ENCODE measurements around the gene NSMF.

The NSMF gene

GRCh38 chr9:137417161-137418021, 41.7 kb downstream of the NSMF start:
- POLR2A ChIA-PET: interaction anchor here (0.6 kb wide), 1 partner anchor 103 kb away, joined by 4 read pairs; no protein-coding TSS in a partner anchor
- 75% methylated on average over 82 of the region's 99 CpGs for WGBS (ENCODE audit: insufficient coverage)
- no peak for DNase-seq
- peak overlapping the region in 2 of 7 experiments; percentile 19 to 51 for H3K4me3 ChIP-seq (ENCODE audit: control insufficient read depth in 1 of 7, extremely low read depth in 1 of 7, insufficient read depth in 4 of 7, low read depth in 2 of 7, low read length in 6 of 7)
- H3K36me3 ChIP-seq (ENCODE audit: control insufficient read depth in 4 of 4, insufficient read depth in 4 of 4, low read length in 3 of 4): no peaks in the 10 kb centered on the region
- CTCF ChIA-PET: interaction anchor here (1.3 kb wide), 1 partner anchor 12 kb away, joined by 3 read pairs; no protein-coding TSS in a partner anchor
- peaks cover 15 to 34% (median 31%) of the 10 kb centered on the region in 4 experiments for H3K4me1 ChIP-seq (ENCODE audit: control extremely low read depth in 1 of 4, control insufficient read depth in 4 of 4, insufficient read depth in 4 of 4, low read length in 3 of 4)
- H3K9me3 ChIP-seq (ENCODE audit: control extremely low read depth in 1 of 5, control insufficient read depth in 4 of 5, insufficient read depth in 2 of 5, low read depth in 1 of 5, low read length in 4 of 5): no peaks in the 10 kb centered on the region
- H3K27ac ChIP-seq (ENCODE audit: insufficient read depth in 1 of 2, low read depth in 1 of 2, low read length in 2 of 2, poor library complexity in 1 of 2, severe bottlenecking in 2 of 2): no peak overlapping the region
- H3K27me3 ChIP-seq (replicated peaks in 2 of 5; ENCODE audit: control insufficient read depth in 4 of 5, insufficient read depth in 5 of 5, low read length in 4 of 5): no peaks in the 10 kb centered on the region

GRCh38 chr9:137416563-137417151, 42.5 kb downstream of the NSMF start:
- CTCF ChIA-PET: interaction anchor here (1.3 kb wide), 1 partner anchor 13 kb away, joined by 3 read pairs; no protein-coding TSS in a partner anchor
- POLR2A ChIA-PET: no interaction called here
- WGBS (ENCODE audit: insufficient coverage): 91% methylated on average over 34 of the region's 45 CpGs
- Histone ChIP-seq H3K4me3 (ENCODE audit: control insufficient read depth in 1 of 7, extremely low read depth in 1 of 7, insufficient read depth in 4 of 7, low read depth in 2 of 7, low read length in 6 of 7) (peak overlapping the region in 1 of 7 experiments; percentile 51), H3K36me3 (ENCODE audit: control insufficient read depth in 4 of 4, insufficient read depth in 4 of 4, low read length in 3 of 4) (no peaks in the 10 kb centered on the region), H3K27me3 (replicated peaks in 2 of 5; ENCODE audit: control insufficient read depth in 4 of 5, insufficient read depth in 5 of 5, low read length in 4 of 5) (no peaks in the 10 kb centered on the region), H3K27ac (ENCODE audit: insufficient read depth in 1 of 2, low read depth in 1 of 2, low read length in 2 of 2, poor library complexity in 1 of 2, severe bottlenecking in 2 of 2) (no peak overlapping the region), H3K4me1 (ENCODE audit: control extremely low read depth in 1 of 4, control insufficient read depth in 4 of 4, insufficient read depth in 4 of 4, low read length in 3 of 4) (peaks cover 8 to 34% (median 31%) of the 10 kb centered on the region in 4 experiments), H3K9me3 (ENCODE audit: control extremely low read depth in 1 of 5, control insufficient read depth in 4 of 5, insufficient read depth in 2 of 5, low read depth in 1 of 5, low read length in 4 of 5) (no peaks in the 10 kb centered on the region)
- DNase-seq: no peak

- 96% methylated on average over 18 of the region's 23 CpGs for WGBS (ENCODE audit: insufficient coverage)
Observed at GRCh38 chr9:137416006-137416562, 43.0 kb downstream of the NSMF start.

GRCh38 chr9:137415451-137415850, 43.7 kb downstream of the NSMF start:
- peaks cover 3 to 39% (median 37%) of the 10 kb centered on the region in 4 experiments for H3K4me1 ChIP-seq (ENCODE audit: control extremely low read depth in 1 of 4, control insufficient read depth in 4 of 4, insufficient read depth in 4 of 4, low read length in 3 of 4)
- H3K9me3 ChIP-seq (ENCODE audit: control extremely low read depth in 1 of 5, control insufficient read depth in 4 of 5, insufficient read depth in 2 of 5, low read depth in 1 of 5, low read length in 4 of 5): no peaks in the 10 kb centered on the region
- H3K27ac ChIP-seq (ENCODE audit: insufficient read depth in 1 of 2, low read depth in 1 of 2, low read length in 2 of 2, poor library complexity in 1 of 2, severe bottlenecking in 2 of 2): no peak overlapping the region
- ChIA-PET CTCF (interaction anchor here (1.2 to 2.2 kb wide), 3 partner anchors 9 to 129 kb away, joined by 3 to 4 read pairs (median 4); partner anchors contain the start of gene NRARP), POLR2A (no interaction called here)
- 94% methylated on average over 3 of the region's 5 CpGs for WGBS (ENCODE audit: insufficient coverage)
- H3K27me3 ChIP-seq (replicated peaks in 2 of 5; ENCODE audit: control insufficient read depth in 4 of 5, insufficient read depth in 5 of 5, low read length in 4 of 5): no peaks in the 10 kb centered on the region
- no peak overlapping the region for H3K4me3 ChIP-seq (ENCODE audit: control insufficient read depth in 1 of 7, extremely low read depth in 1 of 7, insufficient read depth in 4 of 7, low read depth in 2 of 7, low read length in 6 of 7)
- no peak for DNase-seq
- no peaks in the 10 kb centered on the region for H3K36me3 ChIP-seq (ENCODE audit: control insufficient read depth in 4 of 4, insufficient read depth in 4 of 4, low read length in 3 of 4)

More at GRCh38 chr9:137416006-137416562, 43.0 kb downstream of the NSMF start:
- ChIA-PET CTCF (interaction anchor here (1.2 to 1.3 kb wide), 2 partner anchors 10 to 13 kb away, joined by 3 read pairs; no protein-coding TSS in a partner anchor), POLR2A (no interaction called here)
- H3K4me1 ChIP-seq (ENCODE audit: control extremely low read depth in 1 of 4, control insufficient read depth in 4 of 4, insufficient read depth in 4 of 4, low read length in 3 of 4): peaks cover 3 to 34% (median 31%) of the 10 kb centered on the region in 4 experiments
- no peaks in the 10 kb centered on the region for H3K9me3 ChIP-seq (ENCODE audit: control extremely low read depth in 1 of 5, control insufficient read depth in 4 of 5, insufficient read depth in 2 of 5, low read depth in 1 of 5, low read length in 4 of 5)
- H3K27me3 ChIP-seq (replicated peaks in 2 of 5; ENCODE audit: control insufficient read depth in 4 of 5, insufficient read depth in 5 of 5, low read length in 4 of 5): no peaks in the 10 kb centered on the region
- H3K27ac ChIP-seq (ENCODE audit: insufficient read depth in 1 of 2, low read depth in 1 of 2, low read length in 2 of 2, poor library complexity in 1 of 2, severe bottlenecking in 2 of 2): no peak overlapping the region
- H3K36me3 ChIP-seq (ENCODE audit: control insufficient read depth in 4 of 4, insufficient read depth in 4 of 4, low read length in 3 of 4): no peaks in the 10 kb centered on the region
- DNase-seq: no peak
- no peak overlapping the region for H3K4me3 ChIP-seq (ENCODE audit: control insufficient read depth in 1 of 7, extremely low read depth in 1 of 7, insufficient read depth in 4 of 7, low read depth in 2 of 7, low read length in 6 of 7)

GRCh38 chr9:137412431-137412830, 46.7 kb downstream of the NSMF start:
- DNase-seq: no peak
- ChIA-PET CTCF (interaction anchor here (0.7 to 3.2 kb wide), 5 partner anchors 11 to 126 kb away, joined by 3 to 15 read pairs (median 4); partner anchors contain the start of genes EXD3, NOXA1 and NRARP), POLR2A (interaction anchor here (0.7 to 1.7 kb wide), 3 partner anchors 11 to 125 kb away, joined by 3 to 4 read pairs (median 4); partner anchors contain the start of genes EXD3, NOXA1 and NRARP)
- Histone ChIP-seq H3K27me3 (replicated peaks in 2 of 5; ENCODE audit: control insufficient read depth in 4 of 5, insufficient read depth in 5 of 5, low read length in 4 of 5) (no peaks in the 10 kb centered on the region), H3K4me1 (ENCODE audit: control extremely low read depth in 1 of 4, control insufficient read depth in 4 of 4, insufficient read depth in 4 of 4, low read length in 3 of 4) (peaks cover 3 to 41% (median 39%) of the 10 kb centered on the region in 4 experiments), H3K36me3 (ENCODE audit: control insufficient read depth in 4 of 4, insufficient read depth in 4 of 4, low read length in 3 of 4) (no peaks in the 10 kb centered on the region), H3K27ac (ENCODE audit: insufficient read depth in 1 of 2, low read depth in 1 of 2, low read length in 2 of 2, poor library complexity in 1 of 2, severe bottlenecking in 2 of 2) (peak overlapping the region in 1 of 2 experiments; percentile 25), H3K4me3 (ENCODE audit: control insufficient read depth in 1 of 7, extremely low read depth in 1 of 7, insufficient read depth in 4 of 7, low read depth in 2 of 7, low read length in 6 of 7) (no peak overlapping the region), H3K9me3 (ENCODE audit: control extremely low read depth in 1 of 5, control insufficient read depth in 4 of 5, insufficient read depth in 2 of 5, low read depth in 1 of 5, low read length in 4 of 5) (no peaks in the 10 kb centered on the region)
- 83% methylated on average over 10 of the region's 10 CpGs for WGBS (ENCODE audit: insufficient coverage)

GRCh38 chr9:137411645-137412380, 47.3 kb downstream of the NSMF start:
- H3K4me1 ChIP-seq (ENCODE audit: control extremely low read depth in 1 of 4, control insufficient read depth in 4 of 4, insufficient read depth in 4 of 4, low read length in 3 of 4): peaks cover 3 to 47% (median 45%) of the 10 kb centered on the region in 4 experiments
- POLR2A ChIA-PET: interaction anchor here (1.0 to 1.7 kb wide), 2 partner anchors 109 to 125 kb away, joined by 4 read pairs; partner anchors contain the start of gene NRARP
- no peaks in the 10 kb centered on the region for H3K36me3 ChIP-seq (ENCODE audit: control insufficient read depth in 4 of 4, insufficient read depth in 4 of 4, low read length in 3 of 4)
- CTCF ChIA-PET: interaction anchor here (0.7 to 4.5 kb wide), 5 partner anchors 11 to 125 kb away, joined by 3 to 24 read pairs (median 9); partner anchors contain the start of genes EXD3, NOXA1 and NRARP
- 13% methylated on average over 19 of the region's 30 CpGs for WGBS (ENCODE audit: insufficient coverage)
- no peaks in the 10 kb centered on the region for H3K9me3 ChIP-seq (ENCODE audit: control extremely low read depth in 1 of 5, control insufficient read depth in 4 of 5, insufficient read depth in 2 of 5, low read depth in 1 of 5, low read length in 4 of 5)
- no peak overlapping the region for H3K27ac ChIP-seq (ENCODE audit: insufficient read depth in 1 of 2, low read depth in 1 of 2, low read length in 2 of 2, poor library complexity in 1 of 2, severe bottlenecking in 2 of 2)
- peak; percentile 85 to 95 (median 94) for DNase-seq
- H3K4me3 ChIP-seq (ENCODE audit: control insufficient read depth in 1 of 7, extremely low read depth in 1 of 7, insufficient read depth in 4 of 7, low read depth in 2 of 7, low read length in 6 of 7): peak overlapping the region in 5 of 7 experiments; percentile 19 to 55 (median 46)
- H3K27me3 ChIP-seq (replicated peaks in 2 of 5; ENCODE audit: control insufficient read depth in 4 of 5, insufficient read depth in 5 of 5, low read length in 4 of 5): no peaks in the 10 kb centered on the region

Data from common myeloid progenitor, CD34-positive (primary cell).